SK-N-SH treated with all-trans-retinoic acid at 6 μM for 48 hours (cell line): ENCODE data around the gene NUP98.

Source experiments
- BACH2 ChIP-seq: fragments of 250-450 bp; sonication (Bioruptor Pico); IDR thresholded peaks from 2 replicates; pipeline ENCODE4 v1.9.0; 2021; ENCODE audit warnings: mild to moderate bottlenecking, borderline replicate concordance
- TCF4 ChIP-seq: fragments of 250-450 bp; sonication (Bioruptor Pico); IDR thresholded peaks from 2 replicates; pipeline ENCODE4 v1.8.0; 2021; ENCODE audit warnings: mild to moderate bottlenecking, moderate library complexity, borderline replicate concordance
- TF ChIP-seq, protein P1 (sequence below): fragments of 250-450 bp; sonication (Bioruptor Pico); IDR thresholded peaks from 2 replicates; pipeline ENCODE4 v1.8.0; 2020; ENCODE audit warnings: mild to moderate bottlenecking, moderate library complexity, borderline replicate concordance

DNA sequence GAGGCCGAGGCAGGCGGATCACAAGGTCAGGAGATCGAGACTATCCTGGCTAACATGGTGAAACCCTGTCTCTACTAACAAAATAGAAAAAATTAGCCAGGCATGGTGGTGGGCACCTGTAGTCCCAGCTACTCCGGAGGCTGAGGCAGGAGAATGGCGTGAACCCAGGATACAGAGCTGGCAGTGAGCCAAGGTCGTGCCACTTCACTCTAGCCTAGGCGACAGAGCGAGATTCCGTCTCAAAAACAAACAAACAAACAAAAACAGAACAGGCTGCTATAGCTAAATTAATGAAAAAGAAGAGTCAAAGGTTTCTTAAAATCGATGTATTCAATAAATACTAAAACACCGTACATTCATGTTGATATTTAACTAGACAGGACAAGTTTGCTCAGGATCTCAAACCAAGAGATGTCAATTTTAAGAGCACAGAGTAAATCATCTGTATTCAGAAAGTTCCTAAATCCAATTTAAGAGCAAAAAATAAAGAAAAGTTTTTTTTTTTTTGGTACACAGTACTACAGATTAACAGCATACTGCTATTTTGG, 59.9 kb downstream of the NUP98 start:
- no peak for TF ChIP-seq TCF4 (CRISPR knock-in tag)
- TF ChIP-seq BACH2 (CRISPR knock-in tag), result no peak
- TF ChIP-seq, protein P1, sequence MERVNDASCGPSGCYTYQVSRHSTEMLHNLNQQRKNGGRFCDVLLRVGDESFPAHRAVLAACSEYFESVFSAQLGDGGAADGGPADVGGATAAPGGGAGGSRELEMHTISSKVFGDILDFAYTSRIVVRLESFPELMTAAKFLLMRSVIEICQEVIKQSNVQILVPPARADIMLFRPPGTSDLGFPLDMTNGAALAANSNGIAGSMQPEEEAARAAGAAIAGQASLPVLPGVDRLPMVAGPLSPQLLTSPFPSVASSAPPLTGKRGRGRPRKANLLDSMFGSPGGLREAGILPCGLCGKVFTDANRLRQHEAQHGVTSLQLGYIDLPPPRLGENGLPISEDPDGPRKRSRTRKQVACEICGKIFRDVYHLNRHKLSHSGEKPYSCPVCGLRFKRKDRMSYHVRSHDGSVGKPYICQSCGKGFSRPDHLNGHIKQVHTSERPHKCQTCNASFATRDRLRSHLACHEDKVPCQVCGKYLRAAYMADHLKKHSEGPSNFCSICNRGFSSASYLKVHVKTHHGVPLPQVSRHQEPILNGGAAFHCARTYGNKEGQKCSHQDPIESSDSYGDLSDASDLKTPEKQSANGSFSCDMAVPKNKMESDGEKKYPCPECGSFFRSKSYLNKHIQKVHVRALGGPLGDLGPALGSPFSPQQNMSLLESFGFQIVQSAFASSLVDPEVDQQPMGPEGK (CRISPR knock-in tag), result no peak
